ENCODE measurements around the gene LRRFIP1. TPM values are rescaled to one million over a fixed set of nuclear protein-coding genes. Genes with fewer than 3 reads are reported as not detected.
A peak's percentile ranks its signal among the peaks of the same experiment; 100 is the strongest.

Gene LRRFIP1
- total RNA-seq, 4 donors from 2014 or later: 98.5 to 147 (median 122) TPM

GRCh38 chr2:237766340-237766739 is 139.0 kb downstream of the LRRFIP1 start:
- in situ Hi-C loops (cut with MboI; ENCODE audit: low pct_ligation_motif_present in 1 of 4, low pct_unique_long_range_greater_than_20kb in 1 of 4, low sequenced_read_pairs in 3 of 4) (no loop called here), intact Hi-C loops (cut with DNase I; ENCODE audit: low total_unique reads) (no loop called here)
- no peaks in the 10 kb centered on the region for H3K9me3 ChIP-seq
- TF ChIP-seq POLR2A (IDR thresholded peaks at IDR 0.05): no peak
- no peak overlapping the region for H3K27ac ChIP-seq
- no peaks in the 10 kb centered on the region for H3K27me3 ChIP-seq
- DNase-seq: no peak
- H3K4me1 ChIP-seq: no peaks in the 10 kb centered on the region
- H3K36me3 ChIP-seq: peaks cover 0 to 27% (median 3%) of the 10 kb centered on the region in 4 donors
- 56 to 61% methylated on average over 2 of the region's 2 CpGs for WGBS, 2 donors (ENCODE audit: low coverage in 1 of 2)
- H3K4me3 ChIP-seq: no peak overlapping the region

- Histone ChIP-seq H3K27ac (no peak overlapping the region), H3K4me1 (no peaks in the 10 kb centered on the region), H3K27me3 (no peaks in the 10 kb centered on the region), H3K9me3 (no peaks in the 10 kb centered on the region), H3K4me3 (no peak overlapping the region), H3K36me3 (peaks cover 0 to 41% (median 2%) of the 10 kb centered on the region in 4 donors)
- no peak for DNase-seq
- intact Hi-C loops (cut with DNase I; ENCODE audit: low total_unique reads): no loop called here
- no peak for TF ChIP-seq POLR2A (IDR thresholded peaks at IDR 0.05)
- no peak for TF ChIP-seq CTCF (IDR thresholded peaks at IDR 0.05)
- no peak for TF ChIP-seq EP300 (IDR thresholded peaks at IDR 0.05; ENCODE audit: low read depth)
- no peak for TF ChIP-seq POLR2AphosphoS5 (IDR thresholded peaks at IDR 0.05)
- WGBS, 2 donors (ENCODE audit: low coverage in 1 of 2): 90 to 95% methylated on average over 2 to 3 of the region's 3 CpGs
- in situ Hi-C loops (cut with MboI; ENCODE audit: low pct_ligation_motif_present in 1 of 4, low pct_unique_long_range_greater_than_20kb in 1 of 4, low sequenced_read_pairs in 3 of 4): no loop called here
These were observed 145.1 kb downstream of the LRRFIP1 start for GRCh38 chr2:237772513-237772912.

GRCh38 chr2:237773826-237774225 is 146.4 kb downstream of the LRRFIP1 start:
- no peak overlapping the region for H3K4me3 ChIP-seq
- H3K27ac ChIP-seq: no peak overlapping the region
- intact Hi-C loops (cut with DNase I; ENCODE audit: low total_unique reads): no loop called here
- no peaks in the 10 kb centered on the region for H3K27me3 ChIP-seq
- H3K4me1 ChIP-seq: no peaks in the 10 kb centered on the region
- no peaks in the 10 kb centered on the region for H3K9me3 ChIP-seq
- in situ Hi-C loops (cut with MboI; ENCODE audit: low pct_ligation_motif_present in 1 of 4, low pct_unique_long_range_greater_than_20kb in 1 of 4, low sequenced_read_pairs in 3 of 4): no loop called here
- no peak for TF ChIP-seq POLR2A (IDR thresholded peaks at IDR 0.05)
- TF ChIP-seq POLR2AphosphoS5 (IDR thresholded peaks at IDR 0.05): no peak
- TF ChIP-seq CTCF (IDR thresholded peaks at IDR 0.05): no peak
- no peak for TF ChIP-seq EP300 (IDR thresholded peaks at IDR 0.05; ENCODE audit: low read depth)
- DNase-seq: no peak
- WGBS, 2 donors (ENCODE audit: low coverage in 1 of 2): 91 to 100% methylated on average over 2 to 15 of the region's 15 CpGs
- peaks cover 0 to 49% (median 9%) of the 10 kb centered on the region in 4 donors for H3K36me3 ChIP-seq

GRCh38 chr2:237774811-237775553 is 147.6 kb downstream of the LRRFIP1 start:
- Histone ChIP-seq H3K4me1 (no peaks in the 10 kb centered on the region), H3K4me3 (no peak overlapping the region), H3K27me3 (no peaks in the 10 kb centered on the region), H3K36me3 (peaks cover 0 to 53% (median 15%) of the 10 kb centered on the region in 4 donors), H3K27ac (no peak overlapping the region), H3K9me3 (no peaks in the 10 kb centered on the region)
- DNase-seq: peak; percentile 57
- intact Hi-C loops (cut with DNase I; ENCODE audit: low total_unique reads): no loop called here
- in situ Hi-C loops (cut with MboI; ENCODE audit: low pct_ligation_motif_present in 1 of 4, low pct_unique_long_range_greater_than_20kb in 1 of 4, low sequenced_read_pairs in 3 of 4): no loop called here
- WGBS, 2 donors (ENCODE audit: low coverage in 1 of 2): 73 to 81% methylated on average over 6 to 13 of the region's 13 CpGs
- peak; percentile 53 to 73 (median 64) for TF ChIP-seq CTCF (IDR thresholded peaks at IDR 0.05)
- no peak for TF ChIP-seq EP300 (IDR thresholded peaks at IDR 0.05; ENCODE audit: low read depth)
- no peak for TF ChIP-seq POLR2AphosphoS5 (IDR thresholded peaks at IDR 0.05)
- no peak for TF ChIP-seq POLR2A (IDR thresholded peaks at IDR 0.05)
